DND-41 (cell line): Measurements from ENCODE around the gene TMEM18.

Source experiments
- ATAC-seq: fragments of 200-7000 bp; cut with Tn5 transposase; 3 replicates; pipeline ENCODE4 v1.9.1; 2021; ENCODE audit warnings: low read depth; ENCODE audit not compliant: insufficient read depth
- DNase-seq: peaks from one replicate; pipeline ENCODE4 v3.0.0-alpha.2; 2020
- H2AFZ ChIP-seq: 2 replicates; pipeline ENCODE4 v1.6.0; 2012; ENCODE audit warnings: low read depth, low read length
- H3K27ac ChIP-seq: 2 replicates; pipeline ENCODE4 v1.5.1; 2012; ENCODE audit warnings: low read length, inconsistent platforms
- H3K27me3 ChIP-seq: fragments of 200-600 bp; sonication (generic); 2 replicates; pipeline ENCODE4 v1.6.0; 2012; ENCODE audit warnings: low read length, mild to moderate bottlenecking, inconsistent platforms; ENCODE audit not compliant: insufficient read depth, poor library complexity
- H3K36me3 ChIP-seq: 2 replicates; pipeline ENCODE4 v1.5.1; 2012; ENCODE audit warnings: low read length, inconsistent platforms; ENCODE audit not compliant: insufficient read depth
- H3K4me1 ChIP-seq: 2 replicates; pipeline ENCODE4 v1.5.1; 2012; ENCODE audit warnings: mild to moderate bottlenecking, low read length; ENCODE audit not compliant: insufficient read depth
- H3K4me2 ChIP-seq: 2 replicates; pipeline ENCODE4 v1.6.0; 2012; ENCODE audit warnings: mild to moderate bottlenecking, moderate library complexity, low read length, inconsistent platforms; ENCODE audit not compliant: insufficient read depth
- H3K4me3 ChIP-seq, 2 experiments: fragments of 200-600 bp in 1 of 2; shearing (Covaris generic) in 1 of 2; 2 replicates each; pipeline ENCODE4 v1.5.1; 2012 to 2016; ENCODE audit warnings: inconsistent platforms in 2 of 2, low read length in 2 of 2, mild to moderate bottlenecking in 2 of 2, low read depth in 1 of 2, moderate library complexity in 1 of 2
- H3K79me2 ChIP-seq: 2 replicates; pipeline ENCODE4 v1.6.0; 2012; ENCODE audit warnings: low read length, inconsistent platforms; ENCODE audit not compliant: insufficient read depth
- H3K9ac ChIP-seq: 2 replicates; pipeline ENCODE4 v1.6.0; 2012; ENCODE audit warnings: low read depth, mild to moderate bottlenecking, inconsistent platforms, low read length, moderate library complexity
- H3K9me3 ChIP-seq: 2 replicates; pipeline ENCODE4 v1.5.1; 2012; ENCODE audit warnings: low read length, moderate library complexity, mild to moderate bottlenecking, inconsistent platforms; ENCODE audit not compliant: insufficient read depth, severe bottlenecking
- H4K20me1 ChIP-seq: 2 replicates; pipeline ENCODE4 v1.6.0; 2012; ENCODE audit warnings: low read length; ENCODE audit not compliant: insufficient read depth
- CTCF ChIP-seq: IDR thresholded peaks from 2 replicates; pipeline ENCODE4 v1.5.1; 2012; ENCODE audit warnings: borderline replicate concordance, low read length, moderate library complexity, mild to moderate bottlenecking; ENCODE audit not compliant: poor library complexity, severe bottlenecking; ENCODE audit errors: extremely low read depth
- EZH2 ChIP-seq: IDR thresholded peaks from 3 replicates; pipeline ENCODE4 v1.6.1; 2012; ENCODE audit warnings: borderline replicate concordance, low read depth, mild to moderate bottlenecking, moderate library complexity, low read length, inconsistent platforms; ENCODE audit not compliant: severe bottlenecking

Gene TMEM18

GRCh38 chr2:693606-694005, 16.4 kb upstream of the TMEM18 start:
- H4K20me1 ChIP-seq: no peaks in the 10 kb centered on the region
- DNase-seq: no peak
- TF ChIP-seq EZH2 (no peak), CTCF (no peak)
- H3K4me1 ChIP-seq: no peaks in the 10 kb centered on the region
- H3K27me3 ChIP-seq: no peaks in the 10 kb centered on the region
- H3K36me3 ChIP-seq: no peaks in the 10 kb centered on the region
- no peaks in the 10 kb centered on the region for H3K79me2 ChIP-seq
- no peak overlapping the region for H3K9ac ChIP-seq
- ATAC-seq: no peak
- H3K27ac ChIP-seq: no peak overlapping the region
- H2AFZ ChIP-seq: no peak overlapping the region
- no peak overlapping the region for H3K4me3 ChIP-seq
- H3K4me2 ChIP-seq: no peak overlapping the region
- H3K9me3 ChIP-seq: no peaks in the 10 kb centered on the region

GRCh38 chr2:692767-693166, 15.6 kb upstream of the TMEM18 start:
- DNase-seq (no peak), ATAC-seq (no peak)
- H3K4me1 ChIP-seq: no peaks in the 10 kb centered on the region

GRCh38 chr2:691821-692761, 14.9 kb upstream of the TMEM18 start:
- H3K79me2 ChIP-seq: no peaks in the 10 kb centered on the region
- H3K36me3 ChIP-seq: no peaks in the 10 kb centered on the region
- no peaks in the 10 kb centered on the region for H3K4me1 ChIP-seq
- H3K27ac ChIP-seq: no peak overlapping the region
- TF ChIP-seq EZH2: no peak
- no peak for TF ChIP-seq CTCF
- DNase-seq (no peak), ATAC-seq (no peak)
- H3K4me3 ChIP-seq: no peak overlapping the region
- H3K4me2 ChIP-seq: no peak overlapping the region
- H2AFZ ChIP-seq: no peak overlapping the region
- no peaks in the 10 kb centered on the region for H3K9me3 ChIP-seq
- no peaks in the 10 kb centered on the region for H4K20me1 ChIP-seq
- no peaks in the 10 kb centered on the region for H3K27me3 ChIP-seq
- H3K9ac ChIP-seq: no peak overlapping the region

More at GRCh38 chr2:692767-693166, 15.6 kb upstream of the TMEM18 start:
- Histone ChIP-seq H3K4me3 (no peak overlapping the region), H3K9me3 (no peaks in the 10 kb centered on the region), H3K9ac (no peak overlapping the region), H2AFZ (no peak overlapping the region), H4K20me1 (no peaks in the 10 kb centered on the region), H3K4me2 (no peak overlapping the region), H3K79me2 (no peaks in the 10 kb centered on the region), H3K27me3 (no peaks in the 10 kb centered on the region), H3K36me3 (no peaks in the 10 kb centered on the region), H3K27ac (no peak overlapping the region)
- no peak for TF ChIP-seq CTCF
- TF ChIP-seq EZH2: no peak
